HG02678 (cell line): ENCODE measurements around the gene B3GNT5.

ENCODE experiments used
- ATAC-seq: cut with Tn5 transposase; IDR thresholded peaks from one replicate; pipeline ENCODE4 v1.9.1; 2021; ENCODE audit warnings: mild to moderate bottlenecking, moderate library complexity; ENCODE audit not compliant: unreplicated experiment

B3GNT5 gene

DNA sequence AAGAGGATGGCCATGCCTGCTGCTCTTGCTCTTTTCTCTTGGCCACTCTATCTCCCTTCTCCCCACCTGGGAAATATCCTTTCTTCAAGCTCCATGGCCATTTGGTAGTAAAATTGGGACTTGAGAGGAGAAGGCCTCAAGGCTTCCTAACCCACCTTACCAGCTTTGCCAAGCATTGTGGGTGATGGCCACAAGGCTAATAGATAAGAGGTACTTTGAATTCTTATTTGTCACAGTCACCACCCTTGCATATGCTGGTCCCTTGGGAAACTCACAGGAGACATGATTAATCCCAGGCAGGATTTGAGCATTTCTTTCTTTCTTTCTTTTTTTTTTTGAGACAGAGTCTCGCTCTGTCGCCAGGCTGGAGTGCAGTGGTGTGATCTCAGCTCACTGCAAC, 37.2 kb downstream of the B3GNT5 start:
- no peak for ATAC-seq

DNA sequence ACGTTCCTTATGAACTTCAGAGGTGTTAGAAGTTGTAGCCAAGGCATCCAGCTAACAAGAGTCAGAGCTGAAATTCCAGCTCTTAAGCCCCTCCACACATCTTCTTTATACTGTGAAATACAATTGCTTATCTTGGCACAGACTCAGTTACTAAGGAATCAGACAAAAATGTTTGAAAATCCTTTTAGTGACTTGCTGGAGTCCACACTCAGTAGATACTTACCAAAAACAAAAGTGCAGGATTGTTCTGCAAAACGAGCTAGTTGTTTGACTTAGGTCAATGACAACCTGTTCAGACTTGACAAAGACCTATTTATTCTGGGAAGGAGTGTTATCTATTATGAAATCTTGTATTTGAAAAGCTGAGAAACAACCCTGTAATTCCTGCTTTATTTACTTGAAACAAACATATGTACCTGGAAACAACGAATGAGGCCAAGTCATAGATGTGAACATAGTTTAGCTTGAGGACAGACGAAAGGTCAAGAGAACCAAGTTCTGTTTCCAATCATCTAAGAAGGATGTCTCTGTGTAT, 38.5 kb downstream of the B3GNT5 start:
- no peak for ATAC-seq

DNA sequence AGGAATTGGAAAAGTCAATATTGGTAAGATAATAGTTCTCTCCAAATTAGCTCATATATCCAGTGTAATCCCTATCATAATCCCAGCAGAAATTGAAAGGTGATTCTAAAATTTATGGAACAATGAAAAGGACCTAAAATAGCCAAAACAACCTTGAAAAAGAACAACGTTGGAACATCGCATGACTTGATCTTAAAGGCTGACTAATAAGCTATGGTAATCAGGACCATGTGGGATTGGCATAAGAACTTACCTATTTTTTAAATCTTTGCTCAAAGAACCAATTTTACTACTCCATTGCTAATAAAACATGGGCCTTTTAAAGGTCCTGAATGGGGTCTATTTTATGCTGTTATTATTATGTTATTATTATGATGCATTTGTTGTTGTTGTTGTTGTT, 40.9 kb downstream of the B3GNT5 start:
- ATAC-seq: no peak

GRCh38 chr3:183295211-183295610, 42.2 kb downstream of the B3GNT5 start:
- ATAC-seq: no peak

DNA sequence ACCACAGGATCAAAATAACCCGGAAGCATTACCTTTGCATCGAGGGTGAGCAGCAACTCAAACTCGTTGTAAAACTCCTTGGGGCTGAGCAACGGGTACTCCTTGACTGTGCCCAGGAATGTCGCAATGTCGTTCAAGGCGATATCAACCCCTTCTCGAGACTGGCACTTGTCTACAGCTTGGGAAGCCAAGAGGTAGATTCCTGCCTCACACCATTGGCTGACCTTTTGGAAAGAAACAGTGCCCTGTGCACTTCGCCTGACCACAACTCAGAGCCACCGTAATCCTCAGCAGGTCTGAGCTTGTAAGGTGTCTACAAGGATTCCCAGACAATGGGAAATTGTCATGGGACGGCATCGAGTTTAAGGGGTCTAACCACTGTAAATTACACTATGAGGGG, 43.9 kb downstream of the B3GNT5 start:
- no peak for ATAC-seq

DNA sequence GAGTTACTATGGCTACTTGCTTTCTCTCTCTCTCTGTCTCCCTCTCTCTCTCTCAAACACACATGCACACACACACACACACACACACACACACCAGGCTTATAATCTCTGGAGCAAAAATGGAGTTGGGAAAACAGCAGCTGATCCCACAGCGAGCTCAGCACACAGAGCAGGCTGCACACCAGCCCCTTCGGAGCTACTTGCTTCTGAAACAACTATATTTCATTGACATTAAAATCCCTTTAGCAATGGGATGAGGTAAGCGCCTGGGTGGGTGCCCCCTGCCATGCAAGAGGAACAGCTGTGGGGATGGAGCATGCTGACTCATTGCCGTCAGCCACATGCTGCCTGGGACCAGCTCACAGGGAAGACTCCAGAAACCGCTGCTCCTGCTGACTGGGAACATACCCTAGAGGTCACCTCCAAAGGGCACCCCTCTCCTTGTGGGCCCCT, 45.7 kb downstream of the B3GNT5 start:
- ATAC-seq: no peak

DNA sequence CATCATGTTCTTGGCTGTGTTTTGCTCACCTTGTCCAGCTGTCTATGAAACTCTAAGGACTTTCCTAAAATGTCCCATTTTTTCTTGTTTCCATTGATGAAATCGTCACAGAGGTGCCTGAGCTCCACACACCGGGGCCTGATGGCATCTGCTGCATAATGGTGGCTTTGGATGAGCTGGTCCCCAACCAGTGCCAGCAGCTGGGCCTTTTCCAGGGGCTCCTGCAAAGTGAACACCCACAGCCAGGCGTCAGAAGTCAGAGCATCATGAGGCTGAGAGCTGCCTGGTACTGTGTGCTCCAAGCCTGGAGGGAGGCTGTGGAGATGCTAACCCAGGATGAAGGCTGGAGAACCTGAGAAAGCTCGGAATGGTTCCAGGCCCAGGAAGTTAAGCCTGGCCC, 46.9 kb downstream of the B3GNT5 start:
- no peak for ATAC-seq

GRCh38 chr3:183300996-183301562, 48.0 kb downstream of the B3GNT5 start:
- ATAC-seq: no peak

- ATAC-seq: no peak
Observed at GRCh38 chr3:183301937-183302580, 49.0 kb downstream of the B3GNT5 start.

GRCh38 chr3:183303690-183304089, 50.6 kb downstream of the B3GNT5 start:
- ATAC-seq: no peak

- peak; percentile 54 for ATAC-seq
Observed at GRCh38 chr3:183306798-183307671, 54.0 kb downstream of the B3GNT5 start.

- ATAC-seq: no peak
Observed at GRCh38 chr3:183307749-183308148, 54.7 kb downstream of the B3GNT5 start.

DNA sequence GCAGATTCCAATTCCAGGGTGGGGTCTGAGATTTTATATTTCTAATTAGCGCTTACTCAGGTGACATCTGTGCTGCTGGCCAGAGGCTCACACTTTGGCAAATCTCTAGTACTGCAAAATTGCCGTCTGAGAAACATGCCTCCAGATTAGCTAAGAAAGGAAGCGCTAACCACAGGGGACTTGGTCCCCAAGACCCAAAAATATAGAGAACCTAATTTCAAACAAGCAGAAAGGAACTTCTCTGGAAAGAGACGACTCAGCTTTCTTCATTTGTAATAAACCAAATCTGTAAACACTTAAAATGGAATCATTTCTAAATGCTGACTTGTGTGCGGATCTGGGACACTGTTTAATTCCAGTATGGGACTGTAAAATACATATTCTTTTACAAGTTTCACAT, 55.7 kb downstream of the B3GNT5 start:
- ATAC-seq: no peak

- ATAC-seq: no peak
Observed at GRCh38 chr3:183309276-183309675, 56.2 kb downstream of the B3GNT5 start.

DNA sequence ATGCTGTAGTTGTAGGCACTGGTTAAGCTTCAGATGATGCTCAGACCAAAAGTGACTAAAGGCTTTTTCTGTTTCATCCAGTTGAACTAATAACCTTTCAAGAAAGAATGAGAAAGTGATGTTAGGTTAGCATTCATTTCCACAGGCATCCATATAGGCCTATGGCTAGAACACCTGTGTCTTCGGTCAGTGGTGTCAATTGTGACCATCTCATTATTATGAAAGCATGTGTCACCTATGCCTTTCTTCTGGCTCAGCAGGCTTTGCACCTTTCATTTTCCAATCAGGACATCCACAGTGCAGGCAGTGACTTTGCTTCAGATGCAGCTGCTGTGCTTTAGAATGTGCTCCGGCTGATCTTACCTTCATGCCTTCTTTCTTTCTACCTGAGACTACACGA, 57.9 kb downstream of the B3GNT5 start:
- no peak for ATAC-seq

- ATAC-seq: no peak
Observed at GRCh38 chr3:183312433-183312832, 59.4 kb downstream of the B3GNT5 start.

DNA sequence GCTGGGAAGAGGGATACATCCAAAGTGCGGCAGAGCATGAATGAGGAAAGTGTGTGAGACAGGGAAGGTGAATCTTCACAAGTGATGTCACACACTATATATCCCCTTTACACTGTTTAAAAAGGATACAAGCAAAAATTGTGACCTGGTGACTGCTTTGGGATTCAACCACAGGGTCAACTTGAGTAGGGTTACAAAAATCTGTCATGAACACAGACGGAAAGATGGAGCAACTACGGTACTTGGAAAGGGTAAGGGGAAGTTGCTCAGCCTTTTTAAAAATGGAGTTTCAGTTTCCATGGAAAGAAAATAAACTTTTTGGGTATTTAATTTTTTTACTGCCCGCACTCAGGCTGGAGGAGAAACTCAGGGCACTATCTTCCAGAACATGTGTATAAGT, 60.3 kb downstream of the B3GNT5 start:
- ATAC-seq: no peak

- no peak for ATAC-seq
Observed at GRCh38 chr3:183313764-183314163, 60.7 kb downstream of the B3GNT5 start.

DNA sequence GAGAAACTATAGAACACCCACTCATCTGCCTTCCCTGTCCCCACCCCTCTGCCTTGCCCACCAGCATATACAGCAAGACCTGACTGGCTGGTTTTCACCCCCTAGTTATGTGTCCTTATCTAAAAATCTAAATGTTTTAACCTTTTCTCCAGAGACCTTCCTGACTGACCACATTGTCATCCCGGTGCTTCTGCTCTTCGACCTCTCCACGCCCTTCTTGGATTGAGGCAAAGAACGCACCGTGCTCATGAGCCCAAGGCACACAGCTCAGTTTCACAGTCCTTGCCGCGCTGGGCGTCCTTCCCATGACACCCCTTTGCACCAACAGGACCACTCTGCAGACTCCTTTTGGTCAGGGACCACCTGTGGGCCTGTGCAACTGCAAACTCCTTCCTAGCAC, 62.7 kb downstream of the B3GNT5 start:
- ATAC-seq: no peak

DNA sequence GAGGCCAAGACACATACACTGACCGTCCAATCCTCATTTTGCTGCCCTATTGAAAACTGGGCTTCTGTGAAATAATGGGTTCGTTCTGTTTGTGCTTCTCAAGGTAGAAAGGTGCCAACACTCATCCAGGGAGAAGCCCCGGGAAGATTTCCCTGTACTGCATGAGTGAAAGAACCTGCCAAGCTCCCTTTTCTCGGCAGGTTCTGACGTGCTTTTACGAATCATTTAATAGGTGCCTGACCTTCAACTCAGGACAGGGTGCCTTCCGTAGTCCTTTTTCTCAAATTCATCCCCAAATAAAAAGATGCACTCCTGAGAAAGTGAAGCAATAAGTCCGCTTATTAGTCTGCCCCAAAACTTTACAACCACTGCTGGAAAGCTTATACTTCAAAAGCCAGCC, 64.2 kb downstream of the B3GNT5 start:
- no peak for ATAC-seq
